ENCODE data around the gene GUCA2B. TPM values are rescaled to one million over a fixed set of nuclear protein-coding genes. Genes with fewer than 3 reads are reported as not detected.

Gene GUCA2B
- polyA plus RNA-seq, 3 donors, result not detected

DNA sequence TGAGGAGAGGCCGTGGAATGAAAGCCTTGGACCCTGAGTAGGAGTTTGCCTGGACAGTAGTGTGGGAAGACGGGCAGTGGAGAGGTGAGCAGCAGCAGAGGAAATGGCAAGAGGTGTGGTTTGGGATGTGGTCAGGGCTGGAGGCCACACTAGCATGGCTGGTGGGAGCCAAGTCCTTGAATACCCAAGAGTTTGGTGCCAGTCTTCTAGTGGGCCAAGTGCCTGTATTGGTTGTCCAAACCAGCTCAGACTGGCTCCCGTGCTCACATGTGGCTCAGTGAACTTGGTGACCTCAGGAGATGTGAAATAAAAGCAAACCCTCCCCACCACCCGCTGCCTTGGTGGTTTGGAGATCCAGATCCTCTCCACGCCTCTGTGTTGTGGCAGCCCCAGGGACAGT, 9.0 kb downstream of the GUCA2B start:
- H3K36me3 ChIP-seq (replicated peaks in 1 of 2; ENCODE audit: control insufficient read depth in 1 of 2, insufficient read depth in 2 of 2, low read length in 2 of 2), result no peaks in the 10 kb centered on the region
- H3K4me1 ChIP-seq (ENCODE audit: control insufficient read depth in 1 of 2, insufficient read depth in 2 of 2, low read length in 2 of 2), result peaks cover 0 to 8% of the 10 kb centered on the region in 2 donors
- no peak overlapping the region for H3K9ac ChIP-seq (ENCODE audit: insufficient read depth, low read length, poor library complexity, severe bottlenecking)
- Mint-ChIP-seq H3K4me3 (no peak overlapping the region), H3K27me3 (ENCODE audit: low read depth in 3 of 3) (peaks cover 7 to 10% (median 9%) of the 10 kb centered on the region in 3 donors), H3K9me3 (peaks cover 0 to 13% (median 8%) of the 10 kb centered on the region in 7 donors), H3K36me3 (no peaks in the 10 kb centered on the region), H3K27ac (no peak overlapping the region), H3K4me1 (peaks cover 11% of the 10 kb centered on the region)
- intact Hi-C loops (cut with micrococcal nuclease), result no loop called here
- 48% methylated on average over 3 of the region's 5 CpGs for WGBS (ENCODE audit: insufficient coverage)
- H3K9me3 ChIP-seq (replicated peaks in 1 of 2; ENCODE audit: control insufficient read depth in 1 of 2, insufficient read depth in 1 of 2, low read length in 2 of 2), result no peaks in the 10 kb centered on the region
- no peak for DNase-seq
- no peaks in the 10 kb centered on the region for H4K20me1 ChIP-seq (ENCODE audit: insufficient read depth, low read length)
- H3K79me2 ChIP-seq (ENCODE audit: insufficient read depth, low read length), result no peaks in the 10 kb centered on the region
- TF ChIP-seq, protein P1, sequence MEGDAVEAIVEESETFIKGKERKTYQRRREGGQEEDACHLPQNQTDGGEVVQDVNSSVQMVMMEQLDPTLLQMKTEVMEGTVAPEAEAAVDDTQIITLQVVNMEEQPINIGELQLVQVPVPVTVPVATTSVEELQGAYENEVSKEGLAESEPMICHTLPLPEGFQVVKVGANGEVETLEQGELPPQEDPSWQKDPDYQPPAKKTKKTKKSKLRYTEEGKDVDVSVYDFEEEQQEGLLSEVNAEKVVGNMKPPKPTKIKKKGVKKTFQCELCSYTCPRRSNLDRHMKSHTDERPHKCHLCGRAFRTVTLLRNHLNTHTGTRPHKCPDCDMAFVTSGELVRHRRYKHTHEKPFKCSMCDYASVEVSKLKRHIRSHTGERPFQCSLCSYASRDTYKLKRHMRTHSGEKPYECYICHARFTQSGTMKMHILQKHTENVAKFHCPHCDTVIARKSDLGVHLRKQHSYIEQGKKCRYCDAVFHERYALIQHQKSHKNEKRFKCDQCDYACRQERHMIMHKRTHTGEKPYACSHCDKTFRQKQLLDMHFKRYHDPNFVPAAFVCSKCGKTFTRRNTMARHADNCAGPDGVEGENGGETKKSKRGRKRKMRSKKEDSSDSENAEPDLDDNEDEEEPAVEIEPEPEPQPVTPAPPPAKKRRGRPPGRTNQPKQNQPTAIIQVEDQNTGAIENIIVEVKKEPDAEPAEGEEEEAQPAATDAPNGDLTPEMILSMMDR (IDR thresholded peaks at IDR 0.05), result no peak
- H3K27ac ChIP-seq (ENCODE audit: low read depth in 1 of 2, low read length in 2 of 2), result no peak overlapping the region
- H3K4me3 ChIP-seq (replicated peaks in 1 of 3; ENCODE audit: low read depth in 2 of 3, low read length in 3 of 3), result no peak overlapping the region
- no peak overlapping the region for H3K4me2 ChIP-seq (replicated peaks; ENCODE audit: extremely low read depth, low read length, poor library complexity, severe bottlenecking)
- no peaks in the 10 kb centered on the region for H3K27me3 ChIP-seq (ENCODE audit: control insufficient read depth in 2 of 2, insufficient read depth in 2 of 2, low read length in 2 of 2)
- H2AFZ ChIP-seq (ENCODE audit: insufficient read depth, low read depth, low read length, poor library complexity, severe bottlenecking), result no peak overlapping the region

DNA sequence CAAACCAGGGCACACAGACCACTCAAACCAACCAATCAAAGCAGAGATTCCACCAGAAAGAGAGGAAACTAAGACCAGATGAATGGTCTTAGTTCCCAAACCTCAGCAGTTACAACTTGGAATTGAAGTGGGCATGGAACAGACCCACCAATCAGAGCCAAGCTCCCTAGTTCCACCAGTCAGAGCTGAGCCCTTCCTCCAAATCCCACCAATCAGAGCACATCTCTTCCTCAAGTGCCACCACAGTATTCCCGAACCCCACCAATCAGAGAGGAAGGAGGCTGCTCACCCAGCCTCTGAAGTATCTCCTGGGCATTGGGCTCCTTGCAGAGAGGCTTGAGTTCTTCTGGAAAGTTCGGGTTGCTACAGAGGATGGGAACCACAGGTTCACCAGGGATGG, 9.9 kb downstream of the GUCA2B start:
- no peak overlapping the region for H2AFZ ChIP-seq (ENCODE audit: insufficient read depth, low read depth, low read length, poor library complexity, severe bottlenecking)
- H3K36me3 ChIP-seq (replicated peaks in 1 of 2; ENCODE audit: control insufficient read depth in 1 of 2, insufficient read depth in 2 of 2, low read length in 2 of 2), result no peaks in the 10 kb centered on the region
- Mint-ChIP-seq H3K27me3 (ENCODE audit: low read depth in 3 of 3) (peaks cover 7 to 10% (median 9%) of the 10 kb centered on the region in 3 donors), H3K4me1 (peaks cover 10% of the 10 kb centered on the region), H3K36me3 (no peaks in the 10 kb centered on the region), H3K9me3 (peaks cover 0 to 11% (median 8%) of the 10 kb centered on the region in 7 donors), H3K4me3 (no peak overlapping the region), H3K27ac (no peak overlapping the region)
- no peaks in the 10 kb centered on the region for H3K9me3 ChIP-seq (replicated peaks in 1 of 2; ENCODE audit: control insufficient read depth in 1 of 2, insufficient read depth in 1 of 2, low read length in 2 of 2)
- H4K20me1 ChIP-seq (ENCODE audit: insufficient read depth, low read length), result no peaks in the 10 kb centered on the region
- H3K27me3 ChIP-seq (ENCODE audit: control insufficient read depth in 2 of 2, insufficient read depth in 2 of 2, low read length in 2 of 2), result no peaks in the 10 kb centered on the region
- H3K27ac ChIP-seq (ENCODE audit: low read depth in 1 of 2, low read length in 2 of 2), result no peak overlapping the region
- no peak overlapping the region for H3K4me2 ChIP-seq (replicated peaks; ENCODE audit: extremely low read depth, low read length, poor library complexity, severe bottlenecking)
- no peak for DNase-seq
- intact Hi-C loops (cut with micrococcal nuclease), result no loop called here
- 100% methylated on average over 2 of the region's 2 CpGs for WGBS (ENCODE audit: insufficient coverage)
- H3K4me3 ChIP-seq (replicated peaks in 1 of 3; ENCODE audit: low read depth in 2 of 3, low read length in 3 of 3), result no peak overlapping the region
- peaks cover 1 to 11% of the 10 kb centered on the region in 2 donors for H3K4me1 ChIP-seq (ENCODE audit: control insufficient read depth in 1 of 2, insufficient read depth in 2 of 2, low read length in 2 of 2)
- no peak overlapping the region for H3K9ac ChIP-seq (ENCODE audit: insufficient read depth, low read length, poor library complexity, severe bottlenecking)
- TF ChIP-seq, protein P1 (IDR thresholded peaks at IDR 0.05), result no peak
- H3K79me2 ChIP-seq (ENCODE audit: insufficient read depth, low read length), result no peaks in the 10 kb centered on the region
